ENCODE data around the gene HEATR3.

HEATR3 gene

GRCh38 chr16:50086176-50086575, 20.4 kb downstream of the HEATR3 start:
- FAIRE-seq = no peak
- no peak for TF ChIP-seq TAF1 (IDR thresholded peaks at IDR 0.05; ENCODE audit: low read depth, low read length)
- no peak for TF ChIP-seq POLR2A (IDR thresholded peaks at IDR 0.05; ENCODE audit: low read depth, low read length)
- no peak for TF ChIP-seq SPI1 (IDR thresholded peaks at IDR 0.05; ENCODE audit: low read depth, low read length)
- no peak for TF ChIP-seq POU2F2 (IDR thresholded peaks at IDR 0.05; ENCODE audit: low read depth, low read length)
- TF ChIP-seq POLR2AphosphoS5 (IDR thresholded peaks at IDR 0.05; ENCODE audit: low read depth, low read length) = no peak
- TF ChIP-seq PAX5 (IDR thresholded peaks at IDR 0.05; ENCODE audit: insufficient read depth, low read length, severe bottlenecking) = no peak
- no peak for DNase-seq (ENCODE audit: insufficient read length, low spot score)

GRCh38 chr16:50088302-50088701, 22.5 kb downstream of the HEATR3 start:
- FAIRE-seq = no peak

GRCh38 chr16:50092891-50093290, 27.1 kb downstream of the HEATR3 start:
- no peak for DNase-seq (ENCODE audit: insufficient read length, low spot score)
- no peak for FAIRE-seq

More at GRCh38 chr16:50088302-50088701, 22.5 kb downstream of the HEATR3 start:
- DNase-seq (ENCODE audit: insufficient read length, low spot score) = no peak
- TF ChIP-seq TAF1 (IDR thresholded peaks at IDR 0.05; ENCODE audit: low read depth, low read length) (no peak), PAX5 (IDR thresholded peaks at IDR 0.05; ENCODE audit: insufficient read depth, low read length, severe bottlenecking) (no peak), POLR2AphosphoS5 (IDR thresholded peaks at IDR 0.05; ENCODE audit: low read depth, low read length) (no peak), SPI1 (IDR thresholded peaks at IDR 0.05; ENCODE audit: low read depth, low read length) (no peak)

GRCh38 chr16:50093607-50094539, 28.1 kb downstream of the HEATR3 start:
- FAIRE-seq (no peak), DNase-seq (ENCODE audit: insufficient read length, low spot score) (no peak)
- no peak for TF ChIP-seq POLR2A (IDR thresholded peaks at IDR 0.05; ENCODE audit: low read depth, low read length)
- no peak for TF ChIP-seq SPI1 (IDR thresholded peaks at IDR 0.05; ENCODE audit: low read depth, low read length)
- TF ChIP-seq PAX5 (IDR thresholded peaks at IDR 0.05; ENCODE audit: insufficient read depth, low read length, severe bottlenecking) = no peak
- no peak for TF ChIP-seq POLR2AphosphoS5 (IDR thresholded peaks at IDR 0.05; ENCODE audit: low read depth, low read length)
- TF ChIP-seq TAF1 (IDR thresholded peaks at IDR 0.05; ENCODE audit: low read depth, low read length) = no peak
- TF ChIP-seq POU2F2 (IDR thresholded peaks at IDR 0.05; ENCODE audit: low read depth, low read length) = no peak

More at GRCh38 chr16:50092891-50093290, 27.1 kb downstream of the HEATR3 start:
- TF ChIP-seq POU2F2 (IDR thresholded peaks at IDR 0.05; ENCODE audit: low read depth, low read length) (no peak), TAF1 (IDR thresholded peaks at IDR 0.05; ENCODE audit: low read depth, low read length) (no peak), POLR2A (IDR thresholded peaks at IDR 0.05; ENCODE audit: low read depth, low read length) (no peak), SPI1 (IDR thresholded peaks at IDR 0.05; ENCODE audit: low read depth, low read length) (no peak), PAX5 (IDR thresholded peaks at IDR 0.05; ENCODE audit: insufficient read depth, low read length, severe bottlenecking) (no peak), POLR2AphosphoS5 (IDR thresholded peaks at IDR 0.05; ENCODE audit: low read depth, low read length) (no peak)

- TF ChIP-seq POU2F2 (IDR thresholded peaks at IDR 0.05; ENCODE audit: low read depth, low read length) (no peak), SPI1 (IDR thresholded peaks at IDR 0.05; ENCODE audit: low read depth, low read length) (no peak), POLR2AphosphoS5 (IDR thresholded peaks at IDR 0.05; ENCODE audit: low read depth, low read length) (no peak), PAX5 (IDR thresholded peaks at IDR 0.05; ENCODE audit: insufficient read depth, low read length, severe bottlenecking) (no peak), TAF1 (IDR thresholded peaks at IDR 0.05; ENCODE audit: low read depth, low read length) (no peak), POLR2A (IDR thresholded peaks at IDR 0.05; ENCODE audit: low read depth, low read length) (no peak)
- FAIRE-seq (no peak), DNase-seq (ENCODE audit: insufficient read length, low spot score) (no peak)
These were observed 31.0 kb downstream of the HEATR3 start for GRCh38 chr16:50096791-50097190.

GRCh38 chr16:50099957-50100648, 34.3 kb downstream of the HEATR3 start:
- no peak for TF ChIP-seq SPI1 (IDR thresholded peaks at IDR 0.05; ENCODE audit: low read depth, low read length)
- TF ChIP-seq POLR2A (IDR thresholded peaks at IDR 0.05; ENCODE audit: low read depth, low read length) = no peak
- TF ChIP-seq PAX5 (IDR thresholded peaks at IDR 0.05; ENCODE audit: insufficient read depth, low read length, severe bottlenecking) = no peak
- no peak for TF ChIP-seq POU2F2 (IDR thresholded peaks at IDR 0.05; ENCODE audit: low read depth, low read length)
- no peak for TF ChIP-seq POLR2AphosphoS5 (IDR thresholded peaks at IDR 0.05; ENCODE audit: low read depth, low read length)
- FAIRE-seq = no peak
- DNase-seq (ENCODE audit: insufficient read length, low spot score) = no peak

GRCh38 chr16:50102051-50102746, 36.4 kb downstream of the HEATR3 start:
- TF ChIP-seq SPI1 (IDR thresholded peaks at IDR 0.05; ENCODE audit: low read depth, low read length) (no peak), POU2F2 (IDR thresholded peaks at IDR 0.05; ENCODE audit: low read depth, low read length) (no peak), TAF1 (IDR thresholded peaks at IDR 0.05; ENCODE audit: low read depth, low read length) (no peak), POLR2A (IDR thresholded peaks at IDR 0.05; ENCODE audit: low read depth, low read length) (no peak), POLR2AphosphoS5 (IDR thresholded peaks at IDR 0.05; ENCODE audit: low read depth, low read length) (no peak), PAX5 (IDR thresholded peaks at IDR 0.05; ENCODE audit: insufficient read depth, low read length, severe bottlenecking) (no peak)
- no peak for FAIRE-seq
- DNase-seq (ENCODE audit: insufficient read length, low spot score) = no peak

GRCh38 chr16:50103764-50104163, 38.0 kb downstream of the HEATR3 start:
- TF ChIP-seq PAX5 (IDR thresholded peaks at IDR 0.05; ENCODE audit: insufficient read depth, low read length, severe bottlenecking) (no peak), TAF1 (IDR thresholded peaks at IDR 0.05; ENCODE audit: low read depth, low read length) (no peak), POU2F2 (IDR thresholded peaks at IDR 0.05; ENCODE audit: low read depth, low read length) (no peak)
- FAIRE-seq = no peak
- DNase-seq (ENCODE audit: insufficient read length, low spot score) = no peak

Data from GM12891 (cell line).